H1 (cell line): ENCODE results near the gene ASB7. TPM values are rescaled to one million over a fixed set of nuclear protein-coding genes. Genes with fewer than 3 reads are reported as not detected.

Source experiments
- CTCF ChIA-PET: fragments of 300-600 bp; sonication (Branson Sonifier 250); formaldehyde crosslinking; loops from one replicate; lab custom pipeline; 2021; ENCODE audit not compliant: partially characterized antibody; lab: Charles Lee
- POLR2A ChIA-PET: fragments of 300-600 bp; sonication (Branson Sonifier 250); formaldehyde crosslinking; loops from one replicate; lab custom pipeline; 2021; ENCODE audit warnings: inconsistent platforms; ENCODE audit not compliant: partially characterized antibody; lab: Charles Lee
- DNase-seq, 2 experiments: peaks; one replicate each; pipeline versions ENCODE4 v3.0.0 to v3.0.0-alpha.2; 2010 to 2022; ENCODE audit warnings: low spot score in 2 of 2, low read depth in 1 of 2, mixed read lengths in 1 of 2
- FAIRE-seq: peaks from 2 replicates; lab custom pipeline; 2011; peaks lifted over from hg19 to GRCh38; lab: Jason Lieb, UNC
- H2AFZ ChIP-seq: 2 replicates; pipeline ENCODE4 v1.8.1; 2012; ENCODE audit warnings: low read length, inconsistent platforms
- H2AK5ac ChIP-seq: 2 replicates; pipeline ENCODE4 v1.6.1; 2013; ENCODE audit warnings: low read depth, low read length
- H2BK120ac ChIP-seq: replicated peaks from 2 replicates; pipeline ENCODE3; 2013; ENCODE audit warnings: low read depth, low read length, inconsistent platforms
- H2BK12ac ChIP-seq: 2 replicates; pipeline ENCODE4 v1.6.1; 2013; ENCODE audit warnings: low read depth, low read length
- H2BK15ac ChIP-seq: 2 replicates; pipeline ENCODE4 v1.6.1; 2013; ENCODE audit warnings: low read length
- H2BK20ac ChIP-seq: 2 replicates; pipeline ENCODE4 v1.6.1; 2013; ENCODE audit warnings: low read length
- H2BK5ac ChIP-seq: 2 replicates; pipeline ENCODE4 v1.6.1; 2013; ENCODE audit warnings: low read depth, low read length
- H3K14ac ChIP-seq: 2 replicates; pipeline ENCODE4 v1.6.1; 2013; ENCODE audit warnings: inconsistent platforms; ENCODE audit not compliant: insufficient read length
- H3K18ac ChIP-seq: 2 replicates; pipeline ENCODE4 v1.6.1; 2013; ENCODE audit warnings: low read length; ENCODE audit errors: extremely low read depth
- H3K23ac ChIP-seq: 2 replicates; pipeline ENCODE4 v1.6.1; 2013; ENCODE audit warnings: inconsistent platforms; ENCODE audit not compliant: insufficient read length
- H3K23me2 ChIP-seq: 2 replicates; pipeline ENCODE4 v1.6.1; 2013; ENCODE audit warnings: low read depth, low read length
- H3K27ac ChIP-seq: 2 replicates; pipeline ENCODE4 v1.6.1; 2011; ENCODE audit warnings: low read depth, low read length, inconsistent platforms
- H3K27me3 ChIP-seq, 4 experiments: replicated peaks in 1 of 4; 1 replicate in 1 of 4; 2 replicates in 3 of 4; pipeline versions ENCODE4 v1.6.1 to v1.8.1; 2011 to 2013; ENCODE audit warnings: low read length in 3 of 4, mild to moderate bottlenecking in 3 of 4, inconsistent platforms in 2 of 4, mixed read lengths in 2 of 4, moderate library complexity in 1 of 4; ENCODE audit not compliant: control insufficient read depth in 3 of 4, insufficient read depth in 3 of 4; ENCODE audit errors: extremely low read depth in 1 of 4
- H3K36me3 ChIP-seq, 4 experiments: 2 replicates each; pipeline versions ENCODE4 v1.6.1 to v1.8.1; 2011 to 2013; ENCODE audit warnings: mild to moderate bottlenecking in 4 of 4, low read length in 3 of 4, moderate library complexity in 2 of 4, control low read depth in 1 of 4, inconsistent platforms in 1 of 4; ENCODE audit not compliant: insufficient read depth in 4 of 4, control insufficient read depth in 2 of 4
- H3K4ac ChIP-seq: replicated peaks from 2 replicates; pipeline ENCODE3; 2013; ENCODE audit warnings: low read length, low read depth, mixed read lengths, inconsistent platforms; ENCODE audit not compliant: insufficient read length
- H3K4me1 ChIP-seq, 4 experiments: replicated peaks in 1 of 4; 1 replicate in 1 of 4; 2 replicates in 3 of 4; pipeline versions ENCODE4 v1.6.1 to v1.8.1; 2011 to 2013; ENCODE audit warnings: low read length in 3 of 4, inconsistent platforms in 2 of 4, mixed read lengths in 1 of 4; ENCODE audit not compliant: insufficient read depth in 4 of 4, control insufficient read depth in 3 of 4
- H3K4me2 ChIP-seq, 2 experiments: 2 replicates each; pipeline versions ENCODE4 v1.6.1 to v1.8.1; 2011 to 2013; ENCODE audit warnings: low read depth in 2 of 2, low read length in 2 of 2, control low read depth in 1 of 2, inconsistent platforms in 1 of 2, mild to moderate bottlenecking in 1 of 2; ENCODE audit not compliant: insufficient read depth in 1 of 2
- H3K4me3 ChIP-seq, 4 experiments: fragments of 200-600, 300-600 bp in 1 of 4; sonication (generic), shearing (Covaris generic), sonication (Bioruptor Twin) in 1 of 4; 2 replicates each; pipeline versions ENCODE4 v1.5.1 to v1.8.1; 2011 to 2016; ENCODE audit warnings: low read length in 4 of 4, low read depth in 3 of 4, control low read depth in 2 of 4, inconsistent platforms in 2 of 4, mild to moderate bottlenecking in 2 of 4, mixed read lengths in 1 of 4, moderate library complexity in 1 of 4; ENCODE audit not compliant: insufficient read depth in 2 of 4; ENCODE audit errors: extremely low read depth in 1 of 4
- H3K56ac ChIP-seq: replicated peaks from 2 replicates; pipeline ENCODE3; 2013; ENCODE audit warnings: low read depth, mild to moderate bottlenecking, mixed read lengths, low read length, inconsistent platforms; ENCODE audit not compliant: insufficient read length
- H3K79me1 ChIP-seq: 2 replicates; pipeline ENCODE4 v1.6.1; 2013; ENCODE audit warnings: low read depth, low read length, control low read depth
- H3K79me2 ChIP-seq, 2 experiments: 2 replicates each; pipeline versions ENCODE4 v1.6.1 to v1.8.1; 2012 to 2013; ENCODE audit warnings: low read length in 2 of 2, mild to moderate bottlenecking in 2 of 2, inconsistent platforms in 1 of 2; ENCODE audit not compliant: insufficient read depth in 2 of 2, control insufficient read depth in 1 of 2
- H3K9ac ChIP-seq, 4 experiments: replicated peaks in 1 of 4; 1 replicate in 1 of 4; 2 replicates in 3 of 4; pipeline versions ENCODE4 v1.6.1 to v1.8.1; 2011 to 2013; ENCODE audit warnings: low read depth in 3 of 4, low read length in 3 of 4, control low read depth in 2 of 4, mild to moderate bottlenecking in 2 of 4, moderate library complexity in 2 of 4, inconsistent platforms in 1 of 4; ENCODE audit errors: extremely low read depth in 1 of 4
- H3K9me3 ChIP-seq, 2 experiments: 2 replicates each; pipeline versions ENCODE4 v1.6.1 to v1.8.1; 2012 to 2013; ENCODE audit warnings: mild to moderate bottlenecking in 2 of 2, moderate library complexity in 2 of 2, control low read depth in 1 of 2, inconsistent platforms in 1 of 2, low read depth in 1 of 2, low read length in 1 of 2, mixed read lengths in 1 of 2; ENCODE audit not compliant: insufficient read depth in 2 of 2
- H4K20me1 ChIP-seq, 2 experiments: replicated peaks in 1 of 2; 2 replicates each; pipeline versions ENCODE3 to v1.8.1; 2011 to 2013; ENCODE audit warnings: inconsistent platforms in 2 of 2, low read length in 2 of 2, mild to moderate bottlenecking in 1 of 2; ENCODE audit not compliant: insufficient read depth in 2 of 2, control insufficient read depth in 1 of 2
- H4K5ac ChIP-seq: 2 replicates; pipeline ENCODE4 v1.6.1; 2013; ENCODE audit warnings: low read length, low read depth, mixed read lengths, inconsistent platforms; ENCODE audit not compliant: insufficient read length
- H4K8ac ChIP-seq: 2 replicates; pipeline ENCODE4 v1.8.0; 2013; ENCODE audit warnings: mild to moderate bottlenecking, moderate library complexity, low read length, inconsistent platforms; ENCODE audit not compliant: insufficient read depth; ENCODE audit errors: extremely low read depth
- H4K91ac ChIP-seq: replicated peaks from 2 replicates; pipeline ENCODE3; 2013; ENCODE audit warnings: low read length, mixed read lengths, inconsistent platforms; ENCODE audit not compliant: insufficient read length
- HDAC2 ChIP-seq, 2 experiments: fragments of 300-600 bp in 1 of 2; sonication (generic) in 1 of 2; IDR thresholded peaks; 2 replicates each; pipeline ENCODE4 v1.6.1; 2011 to 2012; ENCODE audit warnings: low read depth in 2 of 2, low read length in 2 of 2, mild to moderate bottlenecking in 2 of 2, moderate library complexity in 2 of 2, borderline replicate concordance in 1 of 2, inconsistent platforms in 1 of 2
- MAFK ChIP-seq: IDR thresholded peaks from 2 replicates; pipeline ENCODE4 v1.6.1; 2012; ENCODE audit warnings: low read depth, mild to moderate bottlenecking, improper control_type of control experiment, low read length
- SAP30 ChIP-seq: fragments of 300-600 bp; sonication (generic); IDR thresholded peaks from 2 replicates; pipeline ENCODE4 v1.7.1; 2012; ENCODE audit warnings: low read length, moderate library complexity, mild to moderate bottlenecking, inconsistent platforms; ENCODE audit not compliant: insufficient read depth, insufficient replicate concordance
- SIX5 ChIP-seq: IDR thresholded peaks from 2 replicates; pipeline ENCODE4 v1.6.1; 2011; ENCODE audit warnings: mild to moderate bottlenecking, low read depth, low read length
- WGBS, 2 experiments: shearing (Covaris generic) in 1 of 2; methylation state at CpG; one replicate each; pipeline versions ENCODE4 v1.1.6 to v1.1.7; 2013 to 2015; ENCODE audit warnings: low lambda C conversion rate in 2 of 2, mixed read lengths in 2 of 2, inconsistent platforms in 1 of 2, low coverage in 1 of 2, missing lambda C conversion rate in 1 of 2; ENCODE audit not compliant: insufficient replicate concordance in 2 of 2, insufficient coverage in 1 of 2, insufficient read length in 1 of 2; ENCODE audit errors: extremely low coverage in 1 of 2, missing lambda C conversion rate in 1 of 2; 5-methylcytosine and 5-hydroxymethylcytosine counted together
- polyA plus RNA-seq, 7 experiments: library from polyadenylated mRNA; depleted of rRNA in 3 of 7; stranded (reverse) in 5 of 7; unstranded in 2 of 7; fragments of >200 nt in 5 of 7; fragments of 200-250 nt in 2 of 7; gene quantifications; 1 replicate in 5 of 7; 2 replicates in 1 of 7; 4 replicates in 1 of 7; pipeline versions ENCODE4 v1.2.1 to v1.2.3, GENCODE V29; 2011 to 2013; ENCODE audit warnings: missing spikeins in 2 of 7, mixed read lengths in 2 of 7
- total RNA-seq: library from RNA; stranded (reverse); fragmentation: NEBNext Ultra II Directional; extraction: Animal tissue kit (Norgen Biotek cat#: 25700); gene quantifications from 2 replicates; pipeline ENCODE4 v1.2.1, GENCODE V29; 2021

The ASB7 gene
- total and polyA plus RNA-seq, 2 of the 8 experiments (the other 6 are each of a cell fraction or from before 2014, with no cell fraction given): 5.2 to 12.8 TPM

DNA sequence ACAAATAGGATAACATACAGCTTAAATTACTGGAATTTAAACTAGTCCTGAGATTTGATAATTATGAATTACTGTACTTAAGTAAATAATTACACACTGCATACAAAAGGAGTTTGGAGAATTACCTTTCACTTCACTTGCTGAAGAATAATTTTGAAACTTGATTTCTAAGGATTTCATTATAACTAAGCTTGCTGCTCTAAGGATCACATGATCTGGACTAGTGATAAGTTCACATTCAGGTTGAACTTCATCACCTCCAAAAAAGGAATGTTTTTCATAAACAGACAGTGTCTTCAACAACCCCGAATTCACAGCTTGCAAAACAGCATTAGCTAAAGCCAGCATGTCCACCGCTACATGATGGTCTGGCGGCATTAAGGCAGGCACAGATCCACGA is 28.9 kb upstream of the ASB7 start:
- TF ChIP-seq SAP30 (no peak), SIX5 (no peak), HDAC2 (IDR thresholded peaks at IDR 0.05; ENCODE audit: borderline replicate concordance in 1 of 2, low read depth in 2 of 2, low read length in 2 of 2) (no peak), MAFK (no peak)
- ChIA-PET CTCF (interaction anchor here (0.5 to 3.1 kb wide), 10 partner anchors 13 to 1147 kb away, joined by 3 to 8 read pairs (median 3); no protein-coding TSS in a partner anchor), POLR2A (interaction anchor here (0.7 kb wide), 1 partner anchor 9 kb away, joined by 3 read pairs; no protein-coding TSS in a partner anchor)
- WGBS, 2 experiments: 84% methylated on average over 4 of the region's 4 CpGs; no CpG with 5 or more reads in 1 of the 2 experiments
- H4K8ac ChIP-seq: no peak overlapping the region
- no peak overlapping the region for H2AFZ ChIP-seq
- H2BK5ac ChIP-seq: no peak overlapping the region
- no peak overlapping the region for H3K4me2 ChIP-seq
- H2BK20ac ChIP-seq: no peak overlapping the region
- H2BK15ac ChIP-seq: no peak overlapping the region
- no peak overlapping the region for H3K9ac ChIP-seq
- H2BK120ac ChIP-seq: no peak overlapping the region
- no peaks in the 10 kb centered on the region for H3K4me1 ChIP-seq
- no peak overlapping the region for H3K23ac ChIP-seq
- no peak overlapping the region for H3K18ac ChIP-seq
- no peaks in the 10 kb centered on the region for H3K79me2 ChIP-seq
- H3K56ac ChIP-seq: no peak overlapping the region
- FAIRE-seq (no peak), DNase-seq (no peak)
- H3K4me3 ChIP-seq: no peak overlapping the region
- no peaks in the 10 kb centered on the region for H3K23me2 ChIP-seq
- H2BK12ac ChIP-seq: no peak overlapping the region
- no peaks in the 10 kb centered on the region for H3K9me3 ChIP-seq
- H4K20me1 ChIP-seq: no peaks in the 10 kb centered on the region
- H3K4ac ChIP-seq: no peak overlapping the region
- no peak overlapping the region for H3K27ac ChIP-seq
- no peak overlapping the region for H2AK5ac ChIP-seq
- H3K79me1 ChIP-seq: no peaks in the 10 kb centered on the region
- H3K14ac ChIP-seq: no peak overlapping the region
- H4K5ac ChIP-seq: no peak overlapping the region
- no peaks in the 10 kb centered on the region for H3K27me3 ChIP-seq
- H4K91ac ChIP-seq: no peak overlapping the region
- peaks cover 0 to 4% (median 0%) of the 10 kb centered on the region in 4 experiments; a peak in 2 of 8 replicates for H3K36me3 ChIP-seq
